ENCODE data around the gene ARHGAP45.

Gene ARHGAP45

GRCh38 chr19:1109032-1109551, 42.1 kb downstream of the ARHGAP45 start:
- Histone ChIP-seq H3K4me2 (ENCODE audit: low read length) (no peak overlapping the region), H3K9me3 (ENCODE audit: control insufficient read depth, insufficient read depth, low read length) (no peaks in the 10 kb centered on the region), H3K27ac (ENCODE audit: low read depth, low read length) (no peak overlapping the region), H3K4me3 (ENCODE audit: low read length) (no peak overlapping the region), H4K20me1 (ENCODE audit: control insufficient read depth, insufficient read depth, low read depth, low read length) (no peaks in the 10 kb centered on the region), H3K9me2 (replicated peaks; ENCODE audit: control insufficient read depth, low read length) (no peaks in the 10 kb centered on the region), H3K79me2 (ENCODE audit: control insufficient read depth, low read length) (peaks cover 9% of the 10 kb centered on the region), H3K4me1 (ENCODE audit: control insufficient read depth, low read length) (peaks cover 18% of the 10 kb centered on the region), H3K36me3 (ENCODE audit: control insufficient read depth, low read length) (peaks cover 19% of the 10 kb centered on the region), H3F3A (ENCODE audit: control insufficient read depth, insufficient read depth) (no peaks in the 10 kb centered on the region), H3K27me3 (ENCODE audit: control insufficient read depth, low read length) (no peaks in the 10 kb centered on the region)
- TF ChIP-seq, protein P1, sequence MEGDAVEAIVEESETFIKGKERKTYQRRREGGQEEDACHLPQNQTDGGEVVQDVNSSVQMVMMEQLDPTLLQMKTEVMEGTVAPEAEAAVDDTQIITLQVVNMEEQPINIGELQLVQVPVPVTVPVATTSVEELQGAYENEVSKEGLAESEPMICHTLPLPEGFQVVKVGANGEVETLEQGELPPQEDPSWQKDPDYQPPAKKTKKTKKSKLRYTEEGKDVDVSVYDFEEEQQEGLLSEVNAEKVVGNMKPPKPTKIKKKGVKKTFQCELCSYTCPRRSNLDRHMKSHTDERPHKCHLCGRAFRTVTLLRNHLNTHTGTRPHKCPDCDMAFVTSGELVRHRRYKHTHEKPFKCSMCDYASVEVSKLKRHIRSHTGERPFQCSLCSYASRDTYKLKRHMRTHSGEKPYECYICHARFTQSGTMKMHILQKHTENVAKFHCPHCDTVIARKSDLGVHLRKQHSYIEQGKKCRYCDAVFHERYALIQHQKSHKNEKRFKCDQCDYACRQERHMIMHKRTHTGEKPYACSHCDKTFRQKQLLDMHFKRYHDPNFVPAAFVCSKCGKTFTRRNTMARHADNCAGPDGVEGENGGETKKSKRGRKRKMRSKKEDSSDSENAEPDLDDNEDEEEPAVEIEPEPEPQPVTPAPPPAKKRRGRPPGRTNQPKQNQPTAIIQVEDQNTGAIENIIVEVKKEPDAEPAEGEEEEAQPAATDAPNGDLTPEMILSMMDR (IDR thresholded peaks at IDR 0.05; ENCODE audit: low read depth, low read length, poor library complexity, severe bottlenecking), result no peak
- no peak for TF ChIP-seq EZH2phosphoT487 (IDR thresholded peaks at IDR 0.05; ENCODE audit: borderline replicate concordance, low read length)

DNA sequence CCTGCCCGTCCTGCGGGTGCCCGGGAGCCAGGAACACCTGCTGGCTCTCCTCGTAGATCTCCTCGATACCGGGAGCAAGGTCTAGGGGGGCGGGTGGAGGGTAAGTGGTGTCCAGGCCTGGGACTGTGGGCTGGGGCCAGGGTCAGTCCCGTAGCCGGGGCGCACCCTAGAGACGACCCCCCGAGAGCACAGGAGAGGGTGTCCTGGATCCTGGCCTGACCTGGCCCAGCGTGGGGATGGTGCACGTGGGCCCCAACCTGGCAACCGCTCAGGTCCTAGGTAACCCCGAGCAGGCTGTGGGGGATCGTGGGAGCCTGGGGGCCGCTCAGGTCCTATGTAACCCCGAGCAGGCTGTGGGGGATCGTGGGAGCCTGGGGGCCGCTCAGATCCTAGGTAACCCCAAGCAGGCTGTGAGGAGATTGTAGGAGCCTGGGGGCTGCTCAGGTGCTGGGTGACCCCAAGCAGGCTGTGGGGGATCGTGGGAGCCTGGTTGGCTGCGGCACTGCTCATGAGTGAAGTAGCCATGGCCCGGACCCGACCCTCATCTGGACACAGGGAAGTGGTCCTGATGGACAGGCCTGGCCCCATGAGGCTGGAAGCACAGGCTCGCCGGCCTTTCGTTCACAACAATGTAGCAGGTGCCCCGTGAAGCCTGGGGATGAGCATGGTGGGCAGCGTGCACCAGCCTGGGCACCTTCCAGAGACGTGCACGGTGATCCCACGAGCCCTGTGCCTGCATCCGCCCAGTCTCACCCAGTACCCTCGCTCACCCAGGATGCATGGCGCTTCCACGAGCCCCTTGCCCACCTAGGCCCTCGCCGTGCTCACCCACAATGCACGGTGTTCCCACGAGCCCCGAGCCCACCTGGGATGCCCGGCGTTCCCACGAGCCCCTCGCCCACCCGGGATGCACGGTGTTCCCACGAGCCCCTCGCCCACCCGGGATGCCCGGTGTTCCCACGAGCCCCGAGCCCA, 43.0 kb downstream of the ARHGAP45 start:
- Histone ChIP-seq H3K79me2 (ENCODE audit: control insufficient read depth, low read length) (peaks cover 3% of the 10 kb centered on the region), H3K4me2 (ENCODE audit: low read length) (no peak overlapping the region), H3K4me3 (ENCODE audit: low read length) (no peak overlapping the region), H3K27ac (ENCODE audit: low read depth, low read length) (no peak overlapping the region), H4K20me1 (ENCODE audit: control insufficient read depth, insufficient read depth, low read depth, low read length) (no peaks in the 10 kb centered on the region), H3K9me2 (replicated peaks; ENCODE audit: control insufficient read depth, low read length) (no peaks in the 10 kb centered on the region), H3K4me1 (ENCODE audit: control insufficient read depth, low read length) (peaks cover 16% of the 10 kb centered on the region), H3K36me3 (ENCODE audit: control insufficient read depth, low read length) (peaks cover 19% of the 10 kb centered on the region), H3F3A (ENCODE audit: control insufficient read depth, insufficient read depth) (no peaks in the 10 kb centered on the region), H3K9me3 (ENCODE audit: control insufficient read depth, insufficient read depth, low read length) (no peaks in the 10 kb centered on the region), H3K27me3 (ENCODE audit: control insufficient read depth, low read length) (no peaks in the 10 kb centered on the region)
- TF ChIP-seq, protein P1 (IDR thresholded peaks at IDR 0.05; ENCODE audit: low read depth, low read length, poor library complexity, severe bottlenecking), result no peak
- no peak for TF ChIP-seq EZH2phosphoT487 (IDR thresholded peaks at IDR 0.05; ENCODE audit: borderline replicate concordance, low read length)

GRCh38 chr19:1110809-1111640, 44.1 kb downstream of the ARHGAP45 start:
- TF ChIP-seq EZH2phosphoT487 (IDR thresholded peaks at IDR 0.05; ENCODE audit: borderline replicate concordance, low read length), result no peak
- TF ChIP-seq, protein P1 (IDR thresholded peaks at IDR 0.05; ENCODE audit: low read depth, low read length, poor library complexity, severe bottlenecking), result no peak
- Histone ChIP-seq H3K27me3 (ENCODE audit: control insufficient read depth, low read length) (no peaks in the 10 kb centered on the region), H4K20me1 (ENCODE audit: control insufficient read depth, insufficient read depth, low read depth, low read length) (no peaks in the 10 kb centered on the region), H3K4me1 (ENCODE audit: control insufficient read depth, low read length) (peaks cover 12% of the 10 kb centered on the region), H3F3A (ENCODE audit: control insufficient read depth, insufficient read depth) (no peaks in the 10 kb centered on the region), H3K9me2 (replicated peaks; ENCODE audit: control insufficient read depth, low read length) (no peaks in the 10 kb centered on the region), H3K27ac (ENCODE audit: low read depth, low read length) (no peak overlapping the region), H3K36me3 (ENCODE audit: control insufficient read depth, low read length) (peaks cover 17% of the 10 kb centered on the region), H3K4me2 (ENCODE audit: low read length) (no peak overlapping the region), H3K9me3 (ENCODE audit: control insufficient read depth, insufficient read depth, low read length) (no peaks in the 10 kb centered on the region), H3K4me3 (ENCODE audit: low read length) (no peak overlapping the region), H3K79me2 (ENCODE audit: control insufficient read depth, low read length) (no peaks in the 10 kb centered on the region)

Measured in DOHH2 (cell line).